H9 (cell line): ENCODE measurements around the gene PRELID1. TPM values are rescaled to one million over a fixed set of nuclear protein-coding genes. Genes with fewer than 3 reads are reported as not detected.
A peak's percentile ranks its signal among the peaks of the same experiment; 100 is the strongest.

Experiments
- DNase-seq: peaks from one replicate; pipeline ENCODE4 v3.0.0-alpha.2; 2017
- H2AFZ ChIP-seq: one replicate; pipeline ENCODE4 v1.6.1; 2013; ENCODE audit warnings: mild to moderate bottlenecking, low read length, control low read depth, moderate library complexity
- H2AK5ac ChIP-seq: 2 replicates; pipeline ENCODE4 v1.6.1; 2013; ENCODE audit warnings: low read length, control low read depth, mixed read lengths; ENCODE audit not compliant: insufficient read length
- H2BK120ac ChIP-seq: one replicate; pipeline ENCODE4 v1.6.1; 2013; ENCODE audit warnings: low read depth, mild to moderate bottlenecking, low read length, control low read depth, inconsistent platforms; ENCODE audit not compliant: poor library complexity, severe bottlenecking
- H2BK12ac ChIP-seq: 2 replicates; pipeline ENCODE4 v1.6.1; 2013; ENCODE audit warnings: low read length, control low read depth, mixed read lengths, low read depth; ENCODE audit not compliant: insufficient read length
- H2BK15ac ChIP-seq: 2 replicates; pipeline ENCODE4 v1.6.1; 2013; ENCODE audit warnings: low read depth, low read length, control low read depth
- H2BK20ac ChIP-seq: one replicate; pipeline ENCODE4 v1.6.1; 2013; ENCODE audit warnings: low read depth, mild to moderate bottlenecking, low read length, control low read depth, inconsistent platforms; ENCODE audit not compliant: poor library complexity, severe bottlenecking
- H2BK5ac ChIP-seq: 2 replicates; pipeline ENCODE4 v1.6.1; 2013; ENCODE audit warnings: low read length, control low read depth, mixed read lengths; ENCODE audit not compliant: insufficient read length
- H3K14ac ChIP-seq: 2 replicates; pipeline ENCODE4 v1.6.1; 2013; ENCODE audit warnings: low read length, control low read depth; ENCODE audit not compliant: insufficient read depth
- H3K18ac ChIP-seq: 2 replicates; pipeline ENCODE4 v1.6.1; 2013; ENCODE audit warnings: low read depth, mild to moderate bottlenecking, mixed read lengths, low read length, control low read depth; ENCODE audit not compliant: insufficient read length
- H3K23ac ChIP-seq: 2 replicates; pipeline ENCODE4 v1.6.1; 2013; ENCODE audit warnings: low read length, control low read depth, mixed read lengths, low read depth; ENCODE audit not compliant: insufficient read length
- H3K23me2 ChIP-seq: 2 replicates; pipeline ENCODE4 v1.6.1; 2013; ENCODE audit warnings: low read depth, mild to moderate bottlenecking, mixed read lengths, low read length, control low read depth; ENCODE audit not compliant: insufficient read length, poor library complexity, severe bottlenecking
- H3K27ac ChIP-seq: 2 replicates; pipeline ENCODE4 v1.5.1; 2013; ENCODE audit warnings: low read length, control low read depth, mixed read lengths, low read depth; ENCODE audit not compliant: insufficient read length
- H3K27me3 ChIP-seq: 2 replicates; pipeline ENCODE4 v1.6.1; 2013; ENCODE audit warnings: low read length, control low read depth, inconsistent platforms; ENCODE audit not compliant: insufficient read depth
- H3K4ac ChIP-seq: 2 replicates; pipeline ENCODE4 v1.6.1; 2013; ENCODE audit warnings: low read depth, mild to moderate bottlenecking, control low read depth, inconsistent platforms, low read length, moderate library complexity
- H3K4me1 ChIP-seq: 2 replicates; pipeline ENCODE4 v1.6.1; 2013; ENCODE audit warnings: low read length, control low read depth, inconsistent platforms; ENCODE audit not compliant: insufficient read depth
- H3K4me2 ChIP-seq: 2 replicates; pipeline ENCODE4 v1.6.1; 2013; ENCODE audit warnings: low read length, control low read depth, mixed read lengths; ENCODE audit not compliant: insufficient read length, insufficient read depth
- H3K56ac ChIP-seq: 2 replicates; pipeline ENCODE4 v1.6.1; 2013; ENCODE audit warnings: low read depth, mild to moderate bottlenecking, mixed read lengths, low read length, control low read depth; ENCODE audit not compliant: insufficient read length
- H3K79me1 ChIP-seq: 2 replicates; pipeline ENCODE4 v1.6.1; 2013; ENCODE audit warnings: low read depth, mild to moderate bottlenecking, moderate library complexity, low read length, control low read depth, inconsistent platforms; ENCODE audit not compliant: insufficient read depth, poor library complexity, severe bottlenecking
- H3K79me2 ChIP-seq: 2 replicates; pipeline ENCODE4 v1.6.1; 2013; ENCODE audit warnings: low read length, control low read depth, inconsistent platforms; ENCODE audit not compliant: insufficient read depth
- H3K9ac ChIP-seq: 2 replicates; pipeline ENCODE4 v1.6.1; 2013; ENCODE audit warnings: low read length, control low read depth, mixed read lengths; ENCODE audit not compliant: insufficient read length; ENCODE audit errors: extremely low read depth
- H3K9me3 ChIP-seq: one replicate; pipeline ENCODE4 v1.6.1; 2013; ENCODE audit warnings: low read depth, low read length, inconsistent platforms; ENCODE audit not compliant: control insufficient read depth
- H3T11ph ChIP-seq: one replicate; pipeline ENCODE4 v1.6.1; 2013; ENCODE audit warnings: mild to moderate bottlenecking, low read length, control low read depth, inconsistent platforms
- H4K20me1 ChIP-seq: one replicate; pipeline ENCODE4 v1.6.1; 2013; ENCODE audit not compliant: control insufficient read depth, insufficient read length, insufficient read depth
- H4K5ac ChIP-seq: 2 replicates; pipeline ENCODE4 v1.6.1; 2013; ENCODE audit warnings: low read depth, mild to moderate bottlenecking, mixed read lengths, low read length, control low read depth; ENCODE audit not compliant: insufficient read length
- H4K8ac ChIP-seq: replicated peaks from 2 replicates; pipeline ENCODE4 v1.6.1; 2013; ENCODE audit warnings: low read length, control low read depth, mixed read lengths, low read depth; ENCODE audit not compliant: insufficient read length
- H4K91ac ChIP-seq: 2 replicates; pipeline ENCODE4 v1.6.1; 2013; ENCODE audit warnings: low read depth, mild to moderate bottlenecking, moderate library complexity, mixed read lengths, low read length, control low read depth; ENCODE audit not compliant: insufficient read length
- H3K27ac Mint-ChIP-seq, 3 experiments: 2 replicates in 2 of 3; 3 replicates in 1 of 3; pipeline ENCODE4 v1.8.0; 2020 to 2021; ENCODE audit warnings: mixed read lengths in 3 of 3, mild to moderate bottlenecking in 1 of 3, moderate library complexity in 1 of 3
- H3K27me3 Mint-ChIP-seq: 2 replicates; pipeline ENCODE4 v1.8.0; 2021; ENCODE audit warnings: low read depth, mild to moderate bottlenecking, moderate library complexity, mixed read lengths
- H3K36me3 Mint-ChIP-seq, 3 experiments: 2 replicates in 2 of 3; 3 replicates in 1 of 3; pipeline ENCODE4 v1.8.0; 2020 to 2021; ENCODE audit warnings: low read depth in 3 of 3, mixed read lengths in 3 of 3; ENCODE audit not compliant: insufficient read depth in 1 of 3
- H3K4me1 Mint-ChIP-seq, 2 experiments: 2 replicates each; pipeline ENCODE4 v1.8.0; 2020; ENCODE audit warnings: mixed read lengths in 2 of 2
- H3K4me3 Mint-ChIP-seq, 2 experiments: 2 replicates in 1 of 2; 3 replicates in 1 of 2; pipeline ENCODE4 v1.8.0; 2020 to 2021; ENCODE audit warnings: mild to moderate bottlenecking in 2 of 2, mixed read lengths in 2 of 2, moderate library complexity in 1 of 2
- H3K9me3 Mint-ChIP-seq, 2 experiments: 2 replicates in 1 of 2; 3 replicates in 1 of 2; pipeline ENCODE4 v1.8.0; 2020; ENCODE audit warnings: mild to moderate bottlenecking in 2 of 2, mixed read lengths in 2 of 2, moderate library complexity in 1 of 2
- WGBS: extraction: QIAGEN DNeasy Blood & Tissue Kit; methylation state at CpG from one replicate; pipeline ENCODE4 v1.1.7; 2013; ENCODE audit warnings: missing lambda C conversion rate, low lambda C conversion rate, mixed read lengths; ENCODE audit not compliant: insufficient read length; ENCODE audit errors: extremely low coverage; 5-methylcytosine and 5-hydroxymethylcytosine counted together
- total RNA-seq: library from RNA; stranded (reverse); gene quantifications from 2 replicates; pipeline ENCODE4 v1.2.1, GENCODE V29; 2021
- TF ChIP-seq, protein P1 (sequence below): fragments of 200-600 bp; sonication (generic); conservative IDR thresholded peaks from 3 replicates; pipeline ENCODE4 v1.8.0; 2021; ENCODE audit warnings: antibody characterized with exemption, mild to moderate bottlenecking

The PRELID1 gene
- total RNA-seq, 1 experiment from 2014 or later = 213 TPM

DNA sequence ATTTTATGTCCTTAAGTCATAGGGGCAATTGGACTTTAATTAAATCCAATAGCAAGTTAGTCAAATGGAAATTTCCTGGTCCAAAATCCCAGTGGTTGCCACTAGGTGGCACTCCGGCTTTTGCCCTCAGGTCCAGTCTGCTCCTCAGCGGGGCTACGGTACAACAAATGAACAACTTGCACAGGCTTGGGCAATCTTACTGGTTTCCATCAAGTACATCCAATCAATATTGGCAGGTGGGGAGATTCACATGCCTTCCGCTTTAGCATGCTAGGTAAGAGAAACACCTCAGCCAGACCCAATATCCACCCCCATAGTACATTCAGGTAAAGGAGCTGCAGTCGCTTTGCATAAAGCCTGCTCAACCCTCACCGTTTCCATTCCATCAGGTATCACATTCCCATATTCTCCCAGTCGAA lies 14.4 kb downstream of the PRELID1 start:
- H3K9ac ChIP-seq = no peak overlapping the region
- no peaks in the 10 kb centered on the region for H3K79me2 ChIP-seq
- Mint-ChIP-seq H3K4me3 (peak overlapping the region in 1 of 2 experiments; percentile 7; a peak in 2 of 5 replicates), H3K27ac (peak overlapping the region in 2 of 3 experiments; percentile 9 to 41; a peak in 2 of 7 replicates), H3K36me3 (peaks cover 3 to 9% (median 8%) of the 10 kb centered on the region in 3 experiments; a peak in 5 of 7 replicates), H3K9me3 (no peaks in the 10 kb centered on the region; a peak in 1 of 5 replicates), H3K4me1 (peaks cover 5 to 14% of the 10 kb centered on the region in 2 experiments), H3K27me3 (no peaks in the 10 kb centered on the region)
- H3K23me2 ChIP-seq = peaks cover under 1% of the 10 kb centered on the region
- TF ChIP-seq, protein P1, sequence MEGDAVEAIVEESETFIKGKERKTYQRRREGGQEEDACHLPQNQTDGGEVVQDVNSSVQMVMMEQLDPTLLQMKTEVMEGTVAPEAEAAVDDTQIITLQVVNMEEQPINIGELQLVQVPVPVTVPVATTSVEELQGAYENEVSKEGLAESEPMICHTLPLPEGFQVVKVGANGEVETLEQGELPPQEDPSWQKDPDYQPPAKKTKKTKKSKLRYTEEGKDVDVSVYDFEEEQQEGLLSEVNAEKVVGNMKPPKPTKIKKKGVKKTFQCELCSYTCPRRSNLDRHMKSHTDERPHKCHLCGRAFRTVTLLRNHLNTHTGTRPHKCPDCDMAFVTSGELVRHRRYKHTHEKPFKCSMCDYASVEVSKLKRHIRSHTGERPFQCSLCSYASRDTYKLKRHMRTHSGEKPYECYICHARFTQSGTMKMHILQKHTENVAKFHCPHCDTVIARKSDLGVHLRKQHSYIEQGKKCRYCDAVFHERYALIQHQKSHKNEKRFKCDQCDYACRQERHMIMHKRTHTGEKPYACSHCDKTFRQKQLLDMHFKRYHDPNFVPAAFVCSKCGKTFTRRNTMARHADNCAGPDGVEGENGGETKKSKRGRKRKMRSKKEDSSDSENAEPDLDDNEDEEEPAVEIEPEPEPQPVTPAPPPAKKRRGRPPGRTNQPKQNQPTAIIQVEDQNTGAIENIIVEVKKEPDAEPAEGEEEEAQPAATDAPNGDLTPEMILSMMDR = peak; percentile 97
- H3K23ac ChIP-seq = no peak overlapping the region
- H2AK5ac ChIP-seq = no peak overlapping the region
- no peaks in the 10 kb centered on the region for H4K20me1 ChIP-seq
- no peak overlapping the region for H2BK15ac ChIP-seq
- no peaks in the 10 kb centered on the region for H3K9me3 ChIP-seq
- no peaks in the 10 kb centered on the region for H3K4me1 ChIP-seq
- H4K91ac ChIP-seq = no peak overlapping the region
- H3K27ac ChIP-seq = no peak overlapping the region
- no peak overlapping the region for H2AFZ ChIP-seq
- no CpG with 5 or more reads among the region's 7 CpGs for WGBS
- H3K27me3 ChIP-seq = no peaks in the 10 kb centered on the region
- H3K79me1 ChIP-seq = no peaks in the 10 kb centered on the region
- H3K4me2 ChIP-seq = no peak overlapping the region
- H3K14ac ChIP-seq = no peak overlapping the region
- no peak overlapping the region for H4K8ac ChIP-seq
- no peak overlapping the region for H3T11ph ChIP-seq
- H2BK20ac ChIP-seq = no peak overlapping the region
- peak; percentile 80 for DNase-seq
- no peak overlapping the region for H3K18ac ChIP-seq
- no peak overlapping the region for H4K5ac ChIP-seq
- H3K56ac ChIP-seq = no peak overlapping the region
- H2BK120ac ChIP-seq = no peak overlapping the region
- H2BK5ac ChIP-seq = no peak overlapping the region
- H3K4ac ChIP-seq = no peak overlapping the region
- H2BK12ac ChIP-seq = no peak overlapping the region
